BE2C (cell line): ENCODE data around the gene MMP2.
A peak's percentile ranks its signal among the peaks of the same experiment; 100 is the strongest.

Experiments
- DNase-seq: peaks from one replicate; pipeline ENCODE4 v3.0.0-alpha.2; 2020
- H3K27me3 ChIP-seq: fragments of 250-450 bp; sonication (Bioruptor Pico); 2 replicates; pipeline ENCODE4 v1.5.1; 2020; ENCODE audit warnings: mild to moderate bottlenecking
- H3K36me3 ChIP-seq: fragments of 250-450 bp; sonication (Bioruptor Pico); 2 replicates; pipeline ENCODE4 v1.5.1; 2020; ENCODE audit warnings: mild to moderate bottlenecking
- H3K4me1 ChIP-seq: fragments of 250-450 bp; sonication (Bioruptor Pico); 2 replicates; pipeline ENCODE4 v1.5.1; 2020
- H3K4me3 ChIP-seq: 2 replicates; pipeline ENCODE4 v1.5.1; 2011; ENCODE audit warnings: low read depth, low read length
- H3K9me3 ChIP-seq: fragments of 250-450 bp; sonication (Bioruptor Pico); 2 replicates; pipeline ENCODE4 v1.5.1; 2020
- TF ChIP-seq, protein P1 (sequence below): IDR thresholded peaks from 2 replicates; pipeline ENCODE4 v1.5.1; 2012; ENCODE audit warnings: mild to moderate bottlenecking, low read depth, low read length

Gene MMP2

DNA sequence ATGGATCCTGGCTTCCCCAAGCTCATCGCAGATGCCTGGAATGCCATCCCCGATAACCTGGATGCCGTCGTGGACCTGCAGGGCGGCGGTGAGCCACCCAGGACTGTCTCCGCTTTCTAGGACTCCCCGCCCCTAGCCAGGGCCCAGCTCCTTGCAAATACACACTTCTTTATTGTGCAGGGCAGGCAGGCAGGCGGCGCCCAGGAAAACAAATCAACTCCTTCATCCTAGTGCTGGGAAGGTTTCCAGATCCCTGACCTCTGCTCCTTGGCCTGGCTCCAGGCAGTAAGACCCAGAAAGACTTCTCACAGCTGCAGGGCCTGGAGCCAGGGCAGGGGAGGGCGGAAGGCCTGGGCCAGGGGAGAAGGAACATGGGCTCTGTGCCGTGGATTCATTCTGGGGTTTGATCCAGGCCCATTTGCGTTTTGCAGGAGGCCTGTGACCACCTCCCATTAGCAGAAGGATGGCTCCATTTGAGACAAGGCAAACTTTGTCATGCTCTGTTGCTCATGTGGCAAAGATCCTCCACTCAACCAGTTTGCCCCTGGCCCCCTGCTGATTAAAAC is 23.9 kb downstream of the MMP2 start:
- H3K36me3 ChIP-seq: peaks cover 66% of the 10 kb centered on the region

DNA sequence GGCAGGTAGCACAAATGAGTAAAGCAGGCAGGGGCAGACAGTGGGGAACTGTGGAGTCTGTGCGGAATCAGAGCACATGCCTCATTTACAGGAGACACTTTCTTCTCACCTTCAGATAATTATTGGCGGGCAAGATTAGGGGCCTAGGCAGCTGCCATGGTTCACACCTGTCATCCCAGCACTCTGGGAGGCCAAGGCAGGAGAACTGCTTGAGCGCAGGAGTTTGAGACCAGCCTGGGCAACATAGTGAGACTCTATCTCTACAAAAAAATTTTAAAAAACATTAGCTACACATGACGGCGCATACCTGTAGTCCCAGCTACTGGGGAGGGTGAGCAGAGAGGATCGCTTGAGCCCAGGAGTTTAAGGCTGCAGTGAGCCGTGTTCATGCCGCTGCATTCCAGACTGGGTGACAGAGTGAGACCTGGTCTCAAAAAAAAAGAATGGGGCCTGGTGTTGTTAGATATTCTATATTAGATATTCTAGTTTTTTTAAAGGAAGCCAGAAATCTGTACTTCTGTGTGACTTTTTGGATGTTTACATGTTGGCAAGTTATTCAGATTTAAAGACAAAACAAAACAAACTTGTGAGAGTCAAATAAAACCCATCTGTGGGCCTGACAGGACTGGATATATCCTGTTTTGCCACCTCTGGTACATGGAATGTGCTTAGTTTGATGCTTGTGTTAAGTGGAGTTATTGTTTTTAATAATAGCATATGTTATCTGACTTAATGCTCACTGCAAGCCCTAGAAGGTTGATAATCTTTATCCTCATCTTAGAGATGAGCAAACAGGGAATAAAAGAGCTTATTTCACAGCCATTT is 24.9 kb downstream of the MMP2 start:
- no peak overlapping the region for H3K4me3 ChIP-seq
- H3K36me3 ChIP-seq: peaks cover 62% of the 10 kb centered on the region
- DNase-seq: no peak
- H3K9me3 ChIP-seq: no peaks in the 10 kb centered on the region
- H3K27me3 ChIP-seq: no peaks in the 10 kb centered on the region
- TF ChIP-seq, protein P1, sequence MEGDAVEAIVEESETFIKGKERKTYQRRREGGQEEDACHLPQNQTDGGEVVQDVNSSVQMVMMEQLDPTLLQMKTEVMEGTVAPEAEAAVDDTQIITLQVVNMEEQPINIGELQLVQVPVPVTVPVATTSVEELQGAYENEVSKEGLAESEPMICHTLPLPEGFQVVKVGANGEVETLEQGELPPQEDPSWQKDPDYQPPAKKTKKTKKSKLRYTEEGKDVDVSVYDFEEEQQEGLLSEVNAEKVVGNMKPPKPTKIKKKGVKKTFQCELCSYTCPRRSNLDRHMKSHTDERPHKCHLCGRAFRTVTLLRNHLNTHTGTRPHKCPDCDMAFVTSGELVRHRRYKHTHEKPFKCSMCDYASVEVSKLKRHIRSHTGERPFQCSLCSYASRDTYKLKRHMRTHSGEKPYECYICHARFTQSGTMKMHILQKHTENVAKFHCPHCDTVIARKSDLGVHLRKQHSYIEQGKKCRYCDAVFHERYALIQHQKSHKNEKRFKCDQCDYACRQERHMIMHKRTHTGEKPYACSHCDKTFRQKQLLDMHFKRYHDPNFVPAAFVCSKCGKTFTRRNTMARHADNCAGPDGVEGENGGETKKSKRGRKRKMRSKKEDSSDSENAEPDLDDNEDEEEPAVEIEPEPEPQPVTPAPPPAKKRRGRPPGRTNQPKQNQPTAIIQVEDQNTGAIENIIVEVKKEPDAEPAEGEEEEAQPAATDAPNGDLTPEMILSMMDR: no peak
- H3K4me1 ChIP-seq: peaks cover 47% of the 10 kb centered on the region

More for the DNA sequence above, 23.9 kb downstream of the MMP2 start:
- H3K9me3 ChIP-seq: no peaks in the 10 kb centered on the region
- H3K4me3 ChIP-seq: no peak overlapping the region
- H3K27me3 ChIP-seq: no peaks in the 10 kb centered on the region
- TF ChIP-seq, protein P1: peak; percentile 24; the same call in 1 of the 2 replicates
- DNase-seq: peak; percentile 96
- peaks cover 48% of the 10 kb centered on the region for H3K4me1 ChIP-seq

DNA sequence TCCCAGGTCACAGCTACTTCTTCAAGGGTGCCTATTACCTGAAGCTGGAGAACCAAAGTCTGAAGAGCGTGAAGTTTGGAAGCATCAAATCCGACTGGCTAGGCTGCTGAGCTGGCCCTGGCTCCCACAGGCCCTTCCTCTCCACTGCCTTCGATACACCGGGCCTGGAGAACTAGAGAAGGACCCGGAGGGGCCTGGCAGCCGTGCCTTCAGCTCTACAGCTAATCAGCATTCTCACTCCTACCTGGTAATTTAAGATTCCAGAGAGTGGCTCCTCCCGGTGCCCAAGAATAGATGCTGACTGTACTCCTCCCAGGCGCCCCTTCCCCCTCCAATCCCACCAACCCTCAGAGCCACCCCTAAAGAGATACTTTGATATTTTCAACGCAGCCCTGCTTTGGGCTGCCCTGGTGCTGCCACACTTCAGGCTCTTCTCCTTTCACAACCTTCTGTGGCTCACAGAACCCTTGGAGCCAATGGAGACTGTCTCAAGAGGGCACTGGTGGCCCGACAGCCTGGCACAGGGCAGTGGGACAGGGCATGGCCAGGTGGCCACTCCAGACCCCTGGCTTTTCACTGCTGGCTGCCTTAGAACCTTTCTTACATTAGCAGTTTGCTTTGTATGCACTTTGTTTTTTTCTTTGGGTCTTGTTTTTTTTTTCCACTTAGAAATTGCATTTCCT is 26.5 kb downstream of the MMP2 start:
- Histone ChIP-seq H3K36me3 (peaks cover 59% of the 10 kb centered on the region), H3K9me3 (no peaks in the 10 kb centered on the region), H3K27me3 (no peaks in the 10 kb centered on the region), H3K4me3 (no peak overlapping the region), H3K4me1 (peaks cover 33% of the 10 kb centered on the region)
- TF ChIP-seq, protein P1: no peak
- no peak for DNase-seq

DNA sequence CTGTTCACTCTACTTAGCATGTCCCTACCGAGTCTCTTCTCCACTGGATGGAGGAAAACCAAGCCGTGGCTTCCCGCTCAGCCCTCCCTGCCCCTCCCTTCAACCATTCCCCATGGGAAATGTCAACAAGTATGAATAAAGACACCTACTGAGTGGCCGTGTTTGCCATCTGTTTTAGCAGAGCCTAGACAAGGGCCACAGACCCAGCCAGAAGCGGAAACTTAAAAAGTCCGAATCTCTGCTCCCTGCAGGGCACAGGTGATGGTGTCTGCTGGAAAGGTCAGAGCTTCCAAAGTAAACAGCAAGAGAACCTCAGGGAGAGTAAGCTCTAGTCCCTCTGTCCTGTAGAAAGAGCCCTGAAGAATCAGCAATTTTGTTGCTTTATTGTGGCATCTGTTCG is 27.1 kb downstream of the MMP2 start:
- Histone ChIP-seq H3K4me3 (no peak overlapping the region), H3K9me3 (no peaks in the 10 kb centered on the region), H3K36me3 (peaks cover 57% of the 10 kb centered on the region), H3K4me1 (peaks cover 27% of the 10 kb centered on the region), H3K27me3 (no peaks in the 10 kb centered on the region)
- no peak for DNase-seq
- TF ChIP-seq, protein P1: no peak

DNA sequence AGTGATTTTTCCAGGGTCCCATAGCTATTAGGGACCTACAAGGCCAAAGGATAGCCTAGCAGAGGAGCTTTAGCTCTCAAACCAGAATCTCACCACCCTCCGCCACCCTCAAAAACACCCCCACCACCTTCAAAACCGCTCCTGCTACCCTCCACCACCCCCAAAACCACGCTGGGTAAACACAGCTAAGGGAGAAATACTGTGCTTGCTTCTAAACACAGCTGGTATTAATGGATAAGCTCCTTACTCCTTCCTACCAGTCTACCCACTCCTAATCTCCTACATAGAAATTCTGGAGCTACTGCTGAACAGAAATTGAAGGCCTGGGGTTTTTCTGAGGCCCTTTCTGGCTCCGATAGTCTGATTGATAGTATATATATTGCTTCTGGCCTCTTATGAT is 27.7 kb downstream of the MMP2 start:
- H3K36me3 ChIP-seq: peaks cover 54% of the 10 kb centered on the region
- no peaks in the 10 kb centered on the region for H3K27me3 ChIP-seq
- TF ChIP-seq, protein P1: no peak
- H3K9me3 ChIP-seq: no peaks in the 10 kb centered on the region
- no peak overlapping the region for H3K4me3 ChIP-seq
- no peak for DNase-seq
- H3K4me1 ChIP-seq: peaks cover 21% of the 10 kb centered on the region
